ENCODE measurements around the gene ZNF19.

GRCh38 chr16:71537643-71538042 lies 48.5 kb upstream of the ZNF19 start:
- no peak for TF ChIP-seq ATF3 (IDR thresholded peaks at IDR 0.05)
- no peak for TF ChIP-seq SRF (IDR thresholded peaks at IDR 0.05; ENCODE audit: low read depth)
- no peak for TF ChIP-seq EZH2 (IDR thresholded peaks at IDR 0.05)
- TF ChIP-seq CTCF (IDR thresholded peaks at IDR 0.05 in 2 of 3, conservative IDR thresholded peaks at IDR 0.05 in 1 of 3; ENCODE audit: borderline replicate concordance in 1 of 3, insufficient read depth in 1 of 3, low read depth in 2 of 3, low read length in 2 of 3), result peak; percentile 68 to 75 (median 70)
- no peak for TF ChIP-seq ZBTB33 (IDR thresholded peaks at IDR 0.05; ENCODE audit: extremely low read depth, insufficient replicate concordance, low read length)
